ENCODE measurements around the gene NCK2. TPM values are rescaled to one million over a fixed set of nuclear protein-coding genes. Genes with fewer than 3 reads are reported as not detected.

The NCK2 gene
- polyA plus RNA-seq, 2 of the 4 experiments (the other 2 are of a cell fraction) = 17.1 to 17.8 TPM

- no peak for TF ChIP-seq FOXS1 (CRISPR knock-in tag; IDR thresholded peaks at IDR 0.05)
- no peak for TF ChIP-seq KDM1A (IDR thresholded peaks at IDR 0.05; ENCODE audit: low read depth)
- no peak for TF ChIP-seq TP53 (CRISPR knock-in tag; IDR thresholded peaks at IDR 0.05)
- TF ChIP-seq SREBF2 (IDR thresholded peaks at IDR 0.05) = no peak
- no peak for TF ChIP-seq RNF2 (IDR thresholded peaks at IDR 0.05; ENCODE audit: borderline replicate concordance, low read depth)
- TF ChIP-seq NFE2L2 (conservative IDR thresholded peaks at IDR 0.05; ENCODE audit: low read length) = no peak
- no peak for TF ChIP-seq ELK1 (IDR thresholded peaks at IDR 0.05; ENCODE audit: low read depth, low read length)
- no peak for TF ChIP-seq RCOR1 (IDR thresholded peaks at IDR 0.05; ENCODE audit: low read depth, low read length)
Observed at GRCh38 chr2:105779394-105779793, 34.7 kb downstream of the NCK2 start (continued).

GRCh38 chr2:105780606-105781005 is 35.9 kb downstream of the NCK2 start:
- 98% methylated on average over 5 of the region's 5 CpGs for WGBS (ENCODE audit: missing lambda C conversion rate)
- no peak for ATAC-seq
- H3K4me3 ChIP-seq = no peak overlapping the region
- CTCF ChIA-PET = no interaction called here
- TF ChIP-seq HDAC2 (IDR thresholded peaks at IDR 0.05) = no peak
- TF ChIP-seq EHF (CRISPR knock-in tag; IDR thresholded peaks at IDR 0.05) = no peak
- no peak for TF ChIP-seq BHLHE40 (IDR thresholded peaks at IDR 0.05; ENCODE audit: low read depth, low read length)
- TF ChIP-seq RCOR1 (IDR thresholded peaks at IDR 0.05; ENCODE audit: low read depth, low read length) = no peak
- TF ChIP-seq SMC3 (IDR thresholded peaks at IDR 0.05) = no peak
- no peak for TF ChIP-seq FOXS1 (CRISPR knock-in tag; IDR thresholded peaks at IDR 0.05)
- TF ChIP-seq POLR2A (IDR thresholded peaks at IDR 0.05; ENCODE audit: low read length) = no peak
- no peak for TF ChIP-seq KDM5A (IDR thresholded peaks at IDR 0.05)
- TF ChIP-seq KDM1A (IDR thresholded peaks at IDR 0.05; ENCODE audit: low read depth) = no peak
- no peak for TF ChIP-seq ELK1 (IDR thresholded peaks at IDR 0.05; ENCODE audit: low read depth, low read length)
- no peak for TF ChIP-seq POLR2AphosphoS2 (conservative IDR thresholded peaks at IDR 0.05; ENCODE audit: low read length)
- no peak for TF ChIP-seq MAFK (IDR thresholded peaks at IDR 0.05; ENCODE audit: partially characterized antibody)
- TF ChIP-seq EP300 (IDR thresholded peaks at IDR 0.05) = no peak
- no peak overlapping the region for H3K27ac ChIP-seq
- no peak for DNase-seq (ENCODE audit: low read depth in 1 of 2, low spot score in 1 of 2)
- no peak for FAIRE-seq
- no peak overlapping the region for H3K4me2 ChIP-seq
- H3K4me1 ChIP-seq = no peaks in the 10 kb centered on the region
- POLR2A ChIA-PET = no interaction called here
- no peaks in the 10 kb centered on the region for H3K9me3 ChIP-seq

GRCh38 chr2:105781274-105781978 is 36.7 kb downstream of the NCK2 start:
- no peaks in the 10 kb centered on the region for H3K4me1 ChIP-seq
- CTCF ChIA-PET = no interaction called here
- no peaks in the 10 kb centered on the region for H3K9me3 ChIP-seq
- H3K4me3 ChIP-seq = no peak overlapping the region
- DNase-seq (ENCODE audit: low read depth in 1 of 2, low spot score in 1 of 2) = no peak
- POLR2A ChIA-PET = no interaction called here
- WGBS (ENCODE audit: missing lambda C conversion rate) = 91% methylated on average over 10 of the region's 10 CpGs
- FAIRE-seq = no peak
- no peak for TF ChIP-seq ZC3H11A (IDR thresholded peaks at IDR 0.05)
- no peak for TF ChIP-seq EHF (CRISPR knock-in tag; IDR thresholded peaks at IDR 0.05)
- no peak for TF ChIP-seq NR3C1 (IDR thresholded peaks at IDR 0.05)
- no peak for TF ChIP-seq ELK1 (IDR thresholded peaks at IDR 0.05; ENCODE audit: low read depth, low read length)
- TF ChIP-seq FOSB (CRISPR knock-in tag; IDR thresholded peaks at IDR 0.05) = no peak
- no peak for TF ChIP-seq E2F6 (IDR thresholded peaks at IDR 0.05; ENCODE audit: borderline replicate concordance, low read depth)
- TF ChIP-seq CEBPB (IDR thresholded peaks at IDR 0.05) = no peak
- no peak overlapping the region for H3K27ac ChIP-seq
- H3K4me2 ChIP-seq = no peak overlapping the region
- ATAC-seq = no peak

Measured in A549 (cell line).